Right renal cortex interstitium (tissue), 3 donors: Measurements from ENCODE around the gene SH2B3. TPM values are rescaled to one million over a fixed set of nuclear protein-coding genes. Genes with fewer than 3 reads are reported as not detected.

ENCODE experiments used
- polyA plus RNA-seq, 3 donors: library from polyadenylated mRNA; unstranded; fragments of 120-200 nt; gene quantifications; one replicate each; pipeline ENCODE4 v1.2.1, GENCODE V29; 2013; ENCODE audit not compliant: insufficient read length in 3 of 3

The SH2B3 gene
- polyA plus RNA-seq, 3 donors, result 16.8 to 19.5 (median 18.4) TPM

Other genes with a start within 250 kb of the SH2B3 start
- 10 to 100 TPM in 1 of 3 donors, 1 to 10 TPM in 2; 8.9 to 10.8 (median 9.3) TPM for gene PHETA1, start 36.8 kb upstream of the SH2B3 start, polyA plus RNA-seq
- 10 to 100 TPM; 61.8 to 75.3 (median 66.4) TPM for gene ATXN2, start 193.4 kb downstream of the SH2B3 start, polyA plus RNA-seq